Hindlimb muscle (tissue), 1 donor: ENCODE measurements around the gene GSTM2. TPM values are rescaled to one million over a fixed set of nuclear protein-coding genes. Genes with fewer than 3 reads are reported as not detected.

Source experiments
- DNase-seq: peaks from one replicate; pipeline ENCODE4 v3.0.0-alpha.2; 2013
- polyA plus RNA-seq: library from polyadenylated mRNA; unstranded; fragments of 120-200 nt; gene quantifications from one replicate; pipeline ENCODE4 v1.2.1, GENCODE V29; 2013; ENCODE audit not compliant: insufficient read length

GSTM2 gene
- polyA plus RNA-seq, 1 donor = 157 TPM

GRCh38 chr1:109718495-109718894 is 50.6 kb downstream of the GSTM2 start:
- no peak for DNase-seq

- DNase-seq = no peak
Observed at GRCh38 chr1:109719337-109719837, 51.5 kb downstream of the GSTM2 start.

- DNase-seq = no peak
Observed at GRCh38 chr1:109721042-109721441, 53.2 kb downstream of the GSTM2 start.

- no peak for DNase-seq
Observed at GRCh38 chr1:109721971-109722370, 54.1 kb downstream of the GSTM2 start.

GRCh38 chr1:109722908-109723691 is 55.2 kb downstream of the GSTM2 start:
- DNase-seq = no peak

Other genes with a start within 250 kb of the GSTM2 start
- 52.5 TPM for gene PSMA5, start 241.6 kb upstream of the GSTM2 start, polyA plus RNA-seq
- gene SYPL2, start 201.5 kb upstream of the GSTM2 start, polyA plus RNA-seq = 289 TPM
- 31.2 TPM for gene ATXN7L2, start 184.2 kb upstream of the GSTM2 start, polyA plus RNA-seq
- 11.5 TPM for gene CYB561D1, start 174.0 kb upstream of the GSTM2 start, polyA plus RNA-seq
- gene AMIGO1, start 158.3 kb upstream of the GSTM2 start, polyA plus RNA-seq = 14.8 TPM
- 3.1 TPM for gene GPR61, start 128.2 kb upstream of the GSTM2 start, polyA plus RNA-seq
- gene GNAI3, start 119.4 kb upstream of the GSTM2 start, polyA plus RNA-seq = 6.4 TPM
- gene GNAT2, start 48.4 kb upstream of the GSTM2 start, polyA plus RNA-seq = not detected
- gene AMPD2, start 48.2 kb upstream of the GSTM2 start, polyA plus RNA-seq = 27.6 TPM
- gene GSTM4, start 12.0 kb upstream of the GSTM2 start, polyA plus RNA-seq = 19.4 TPM
- 50.6 TPM for gene GSTM1, start 19.8 kb downstream of the GSTM2 start, polyA plus RNA-seq
- 19.8 TPM for gene GSTM5, start 44.2 kb downstream of the GSTM2 start, polyA plus RNA-seq
- gene GSTM3, start 73.0 kb downstream of the GSTM2 start, polyA plus RNA-seq = 34.4 TPM
- 0.34 TPM for gene EPS8L3, start 95.9 kb downstream of the GSTM2 start, polyA plus RNA-seq
- gene CSF1, start 242.8 kb downstream of the GSTM2 start, polyA plus RNA-seq = 14.4 TPM